Hematopoietic multipotent progenitor cell treated with erythropoietin and hydrocortisone succinate and interleukin-3 and kit ligand, for 15 days (in vitro differentiated cells): ENCODE measurements around the gene CFAP73.

Experiments
- DNase-seq: peaks from one replicate; pipeline ENCODE4 v3.0.0-alpha.2; 2015; ENCODE audit warnings: low spot score

CFAP73 gene

DNA sequence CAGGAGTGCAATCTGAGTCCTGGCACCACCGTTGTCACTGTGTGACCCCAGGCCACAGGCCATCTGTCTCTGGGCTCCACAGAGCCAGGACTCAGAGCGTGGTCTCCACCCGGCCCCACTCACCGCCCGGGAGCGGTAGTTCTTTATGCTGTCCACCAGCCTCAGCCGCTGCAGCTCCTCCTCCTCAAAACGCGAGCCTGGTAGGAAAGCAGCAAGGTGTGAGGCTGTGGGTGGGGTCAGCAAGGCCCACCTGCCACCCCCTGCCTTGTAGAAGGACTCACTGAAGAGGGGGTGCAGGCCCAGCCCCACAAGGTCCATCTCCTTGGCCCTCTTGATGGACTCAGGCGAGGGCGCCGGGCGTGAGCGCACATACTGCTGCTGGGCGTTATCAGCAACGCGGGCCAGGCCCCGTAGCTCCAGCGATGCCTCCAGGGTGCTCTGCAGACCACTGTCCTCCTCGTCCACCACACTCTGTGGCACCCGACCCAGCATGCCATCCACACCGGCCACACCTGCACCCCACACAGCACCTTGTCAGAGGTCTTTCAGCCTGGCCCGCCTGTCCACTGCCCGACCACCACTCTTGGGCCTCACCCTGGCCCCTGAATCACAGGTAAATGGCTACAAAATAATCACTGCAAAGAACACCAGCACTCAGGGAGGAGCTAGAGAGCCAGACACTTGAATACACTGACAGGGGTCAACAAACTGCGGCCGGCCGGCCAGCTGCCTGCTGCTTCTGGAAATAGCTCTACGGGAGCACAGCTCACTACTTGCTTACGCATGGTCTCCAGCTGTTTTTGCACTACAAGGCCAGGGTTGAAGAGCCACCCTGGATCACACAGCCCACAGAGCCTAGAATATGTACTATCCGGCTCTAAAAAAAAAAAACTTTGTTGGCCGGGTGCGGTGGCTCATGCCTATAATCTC is 16.3 kb downstream of the CFAP73 start:
- DNase-seq, result no peak

DNA sequence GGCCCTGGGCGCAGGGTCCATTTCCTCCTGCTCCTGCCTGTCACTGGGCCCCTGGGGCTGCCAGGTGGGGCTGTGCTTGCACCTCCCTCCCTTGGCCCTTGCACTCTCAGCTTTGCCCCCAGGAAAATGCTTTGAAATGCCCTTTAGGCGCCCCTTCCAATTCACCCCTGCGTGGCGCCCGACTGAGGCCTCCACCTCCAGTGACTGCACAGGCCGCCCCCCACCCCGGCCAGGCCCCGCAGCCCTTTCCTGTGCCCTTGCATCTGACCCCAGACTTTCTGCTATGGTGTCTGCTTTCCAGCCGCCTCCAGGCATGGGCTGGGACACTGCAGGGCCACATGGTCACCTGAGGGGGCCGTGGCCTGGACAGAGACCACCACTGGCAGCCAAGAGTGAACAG is 18.3 kb downstream of the CFAP73 start:
- no peak for DNase-seq

DNA sequence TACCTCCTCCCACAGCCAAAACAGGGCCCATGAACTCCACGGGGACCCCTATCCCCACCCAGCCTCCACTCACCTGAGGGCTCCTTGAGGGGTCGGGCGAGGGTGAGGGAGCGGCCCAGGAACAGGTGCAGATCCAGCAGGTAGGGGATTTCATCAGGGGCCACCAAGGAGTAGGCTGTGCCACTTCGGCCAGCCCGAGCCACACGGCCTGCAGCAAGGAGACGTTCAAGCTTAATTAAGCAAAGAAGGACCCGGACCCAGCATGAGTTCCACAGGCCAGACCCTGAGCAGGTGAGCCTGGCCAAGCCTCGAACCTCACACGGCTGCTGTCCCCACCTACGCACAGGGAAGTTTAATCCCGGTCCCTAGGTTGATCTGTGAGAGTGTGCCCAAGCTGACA is 20.2 kb downstream of the CFAP73 start:
- DNase-seq, result no peak

DNA sequence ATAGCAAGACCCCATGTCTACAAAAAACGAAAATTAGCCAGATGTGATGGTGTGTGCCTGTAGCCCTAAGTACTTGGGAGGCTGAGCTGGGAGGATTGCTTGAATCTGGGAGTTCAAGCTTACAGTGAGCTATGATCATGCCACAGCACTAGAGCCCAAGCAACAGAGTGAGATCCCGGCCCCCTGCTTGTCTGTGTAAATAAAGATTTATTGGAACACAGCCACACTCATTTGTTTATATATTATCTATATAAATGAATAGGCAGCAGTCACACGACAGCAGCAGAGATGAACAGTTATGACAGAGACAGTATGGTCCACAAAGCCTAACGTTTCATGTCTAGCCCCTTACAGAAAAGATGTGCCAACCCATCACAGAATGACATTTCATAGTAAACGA is 20.9 kb downstream of the CFAP73 start:
- DNase-seq, result no peak

DNA sequence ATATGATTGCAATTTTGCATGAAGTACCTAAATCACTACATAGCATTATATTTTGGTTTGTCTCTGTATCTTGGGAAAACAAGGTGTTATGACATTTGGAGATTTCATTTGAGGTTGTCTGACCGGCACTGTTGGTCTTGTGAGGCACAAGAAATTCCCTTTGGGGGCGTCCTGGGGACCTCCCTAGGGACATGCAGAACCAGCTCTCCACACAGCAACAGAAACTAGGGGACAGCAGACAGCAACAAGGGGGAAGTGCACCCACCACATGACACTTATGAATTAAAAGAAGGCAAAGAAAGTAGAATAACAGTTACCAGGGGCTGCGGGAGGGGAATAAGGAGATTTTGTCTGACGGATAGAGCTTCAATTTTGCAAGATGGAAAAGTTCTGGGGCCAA is 21.4 kb downstream of the CFAP73 start:
- DNase-seq, result no peak

DNA sequence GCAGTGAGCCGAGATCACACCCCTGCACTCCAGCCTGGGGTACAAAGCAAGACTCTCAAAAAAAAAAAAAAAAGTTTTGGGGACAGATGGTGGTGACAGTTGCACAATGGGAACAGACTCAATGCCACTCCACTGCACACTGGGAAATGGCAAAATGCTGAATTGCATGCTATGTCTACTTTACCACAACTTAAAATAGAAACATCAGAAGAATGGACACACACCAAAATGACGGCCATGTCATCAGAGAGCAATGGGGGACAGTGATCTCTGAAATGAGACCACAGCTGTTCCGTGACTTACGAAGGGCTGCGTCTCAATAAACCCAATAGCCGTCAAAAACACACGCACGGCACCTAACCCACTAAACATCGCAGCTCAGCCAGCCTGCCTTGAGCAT is 22.0 kb downstream of the CFAP73 start:
- no peak for DNase-seq

DNA sequence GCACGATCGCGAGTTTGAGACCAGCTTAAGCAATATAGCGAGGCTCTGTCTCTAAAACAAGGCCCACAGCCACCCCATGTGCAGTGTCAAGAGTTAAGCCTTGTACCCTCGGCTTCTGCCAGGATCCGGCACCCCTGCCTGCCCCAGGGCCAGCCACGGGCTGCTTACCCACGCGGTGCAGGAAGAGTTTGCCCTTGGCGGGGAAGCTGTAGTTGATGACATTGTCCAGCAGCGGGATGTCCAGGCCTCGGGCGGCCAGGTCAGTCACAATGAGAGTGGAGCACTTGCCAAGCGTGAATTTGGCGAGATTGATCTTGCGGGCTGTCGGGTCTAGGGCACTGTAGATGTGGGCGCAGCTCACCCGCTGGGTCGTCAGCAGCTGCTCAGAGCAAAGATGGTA is 22.7 kb downstream of the CFAP73 start:
- DNase-seq, result no peak

DNA sequence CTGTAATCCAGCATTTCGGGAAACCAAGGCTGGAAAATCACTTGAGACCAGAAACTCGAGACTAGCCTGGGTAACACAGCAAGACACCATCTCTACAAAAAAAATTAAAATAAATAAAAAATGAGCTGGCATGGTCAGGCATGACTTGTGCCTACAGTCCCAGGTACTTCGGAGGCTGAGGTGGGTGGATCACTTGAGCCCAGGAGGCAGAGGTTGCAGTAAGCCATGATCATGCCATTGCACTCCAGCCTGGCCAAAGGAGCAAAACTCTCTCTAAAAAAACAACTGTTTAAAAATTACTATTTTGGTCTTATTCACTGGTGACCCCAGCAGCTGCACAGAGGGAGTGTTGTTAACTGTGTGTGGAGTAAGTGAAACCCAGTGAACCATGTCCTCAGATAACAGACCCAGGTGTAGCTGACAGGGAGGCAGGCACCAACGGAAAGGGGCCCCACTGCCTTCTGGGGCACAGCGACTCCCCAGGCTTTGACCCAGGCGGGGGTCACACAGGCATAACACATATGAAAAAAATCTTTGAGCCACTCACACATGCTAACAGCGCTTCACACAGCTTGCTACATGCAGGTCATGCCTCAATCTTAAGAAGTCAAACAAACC is 23.7 kb downstream of the CFAP73 start:
- no peak for DNase-seq

DNA sequence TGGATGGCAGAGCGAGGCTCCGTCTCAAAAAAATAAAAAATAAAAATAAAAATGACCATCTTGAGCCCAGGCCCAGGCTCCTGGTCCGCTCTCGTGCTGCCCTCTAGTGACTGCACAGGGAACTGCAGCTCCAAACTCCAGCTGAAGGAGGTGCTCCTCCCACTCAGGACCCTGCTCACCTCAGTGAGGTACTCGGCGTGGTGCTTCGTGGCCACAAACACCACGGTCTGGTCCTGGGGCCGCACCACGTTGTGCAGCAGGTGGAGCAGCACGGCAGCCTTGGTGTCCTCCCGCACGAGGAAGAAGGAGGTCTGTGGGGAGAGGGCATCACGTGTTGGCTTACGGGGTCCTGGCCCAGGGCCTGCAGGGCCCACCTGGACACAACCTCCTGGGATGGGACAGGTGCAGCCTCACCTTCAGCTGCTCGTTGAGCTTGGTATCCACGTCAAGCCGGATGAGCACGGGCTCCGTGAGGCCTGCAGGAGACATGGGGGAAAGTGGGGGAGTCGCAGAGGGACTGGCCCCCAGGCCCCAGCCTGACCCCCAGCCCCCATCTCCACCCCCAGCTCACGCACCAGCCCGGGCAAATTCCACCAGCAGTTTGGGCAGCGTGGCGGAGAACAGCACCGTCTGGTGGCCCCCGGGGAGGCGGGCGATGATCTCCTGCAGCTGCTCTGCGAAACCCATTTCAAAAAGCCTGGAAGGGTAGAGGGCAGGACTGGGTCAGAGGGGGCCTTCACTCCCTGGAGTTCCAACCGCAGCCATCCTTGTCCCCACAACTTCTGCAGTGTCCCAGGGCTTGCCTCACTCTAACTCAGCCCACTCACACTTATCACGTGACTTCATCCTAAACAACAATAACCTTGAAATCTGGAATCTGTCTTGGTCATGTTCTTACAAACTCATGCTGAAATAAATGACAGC is 25.2 kb downstream of the CFAP73 start:
- DNase-seq, result peak; percentile 79

DNA sequence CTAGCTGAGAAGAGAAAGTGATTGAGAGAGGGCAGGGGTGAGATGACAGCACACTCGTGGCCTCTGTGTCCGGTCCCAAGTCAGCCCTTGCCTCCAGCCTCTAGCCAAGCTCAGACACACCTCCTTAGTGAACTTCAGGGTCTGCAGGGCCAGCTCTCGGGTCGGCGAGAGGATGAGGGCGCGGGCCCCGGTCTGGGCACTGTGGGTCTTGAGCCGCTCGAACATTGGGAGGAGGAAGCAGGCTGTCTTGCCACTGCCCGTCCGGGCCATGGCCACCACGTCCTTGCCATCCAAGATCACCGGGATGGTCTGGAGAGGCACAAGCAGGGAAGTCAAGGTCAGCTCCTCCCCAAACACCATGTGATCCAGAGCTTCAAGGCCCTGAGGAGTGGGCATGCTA is 29.5 kb downstream of the CFAP73 start:
- no peak for DNase-seq

DNA sequence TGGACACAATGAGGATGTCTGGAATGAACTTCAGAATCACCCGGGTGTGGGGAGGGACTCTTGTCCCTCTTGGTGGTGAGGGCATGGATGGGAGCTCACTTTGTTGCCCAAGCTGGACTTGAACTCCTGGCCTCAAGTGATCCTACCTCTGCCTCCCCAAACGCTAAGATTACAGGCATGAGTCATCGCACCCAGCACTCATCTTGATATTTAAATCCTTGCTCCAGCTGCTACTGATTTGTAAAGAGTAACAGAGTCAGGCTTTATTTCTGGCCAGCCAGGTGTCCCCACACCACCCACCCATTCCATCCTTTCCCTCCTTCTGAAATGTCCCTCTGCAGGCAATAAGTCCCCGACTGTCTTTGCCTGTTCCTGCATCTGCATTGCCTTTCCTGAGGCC is 30.8 kb downstream of the CFAP73 start:
- no peak for DNase-seq

DNA sequence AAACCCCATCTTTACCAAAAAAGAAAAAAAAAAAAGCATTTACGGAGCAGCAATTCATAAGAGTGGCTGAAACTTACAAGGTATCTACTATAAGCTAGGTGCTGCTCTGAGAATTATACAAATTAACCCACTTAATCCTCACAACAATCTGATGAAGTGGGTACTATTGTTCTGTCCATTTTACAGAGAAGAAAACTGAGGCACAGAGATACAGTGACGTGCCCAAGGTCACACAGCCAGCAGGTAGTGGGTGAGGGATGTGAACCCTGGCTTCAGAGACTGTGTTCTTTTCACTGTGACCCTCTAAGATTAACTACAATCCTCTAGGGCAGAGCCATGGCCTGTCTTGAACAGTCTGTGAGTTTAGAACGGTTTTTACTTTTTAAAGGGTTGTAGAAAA is 32.5 kb downstream of the CFAP73 start:
- no peak for DNase-seq

DNA sequence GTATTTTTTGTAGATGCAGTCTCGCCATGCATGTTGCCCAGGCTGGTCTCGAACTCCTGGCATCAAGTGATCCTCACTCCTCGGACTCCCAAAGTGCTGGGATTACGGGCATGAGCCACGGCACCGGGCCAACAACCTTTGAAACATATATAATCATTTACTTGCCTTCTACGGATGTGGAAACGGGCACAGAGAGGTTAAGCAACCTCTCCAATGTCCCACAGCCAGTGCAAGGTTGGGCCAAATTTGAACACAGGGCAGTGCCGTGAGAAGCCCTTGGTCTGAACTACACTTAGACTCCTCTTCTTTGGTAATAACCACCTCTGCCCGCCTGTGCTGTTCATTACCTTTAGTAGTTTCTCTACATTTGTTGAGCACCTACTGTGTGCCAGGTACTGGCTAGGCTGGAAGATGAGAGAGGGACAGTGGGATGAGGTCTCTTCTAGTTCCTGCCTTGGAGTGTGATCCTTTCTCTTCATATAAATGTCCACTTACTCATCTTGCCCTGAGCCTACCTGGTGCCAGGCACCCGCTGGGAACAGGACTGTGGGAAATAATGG is 33.6 kb downstream of the CFAP73 start:
- DNase-seq, result no peak

DNA sequence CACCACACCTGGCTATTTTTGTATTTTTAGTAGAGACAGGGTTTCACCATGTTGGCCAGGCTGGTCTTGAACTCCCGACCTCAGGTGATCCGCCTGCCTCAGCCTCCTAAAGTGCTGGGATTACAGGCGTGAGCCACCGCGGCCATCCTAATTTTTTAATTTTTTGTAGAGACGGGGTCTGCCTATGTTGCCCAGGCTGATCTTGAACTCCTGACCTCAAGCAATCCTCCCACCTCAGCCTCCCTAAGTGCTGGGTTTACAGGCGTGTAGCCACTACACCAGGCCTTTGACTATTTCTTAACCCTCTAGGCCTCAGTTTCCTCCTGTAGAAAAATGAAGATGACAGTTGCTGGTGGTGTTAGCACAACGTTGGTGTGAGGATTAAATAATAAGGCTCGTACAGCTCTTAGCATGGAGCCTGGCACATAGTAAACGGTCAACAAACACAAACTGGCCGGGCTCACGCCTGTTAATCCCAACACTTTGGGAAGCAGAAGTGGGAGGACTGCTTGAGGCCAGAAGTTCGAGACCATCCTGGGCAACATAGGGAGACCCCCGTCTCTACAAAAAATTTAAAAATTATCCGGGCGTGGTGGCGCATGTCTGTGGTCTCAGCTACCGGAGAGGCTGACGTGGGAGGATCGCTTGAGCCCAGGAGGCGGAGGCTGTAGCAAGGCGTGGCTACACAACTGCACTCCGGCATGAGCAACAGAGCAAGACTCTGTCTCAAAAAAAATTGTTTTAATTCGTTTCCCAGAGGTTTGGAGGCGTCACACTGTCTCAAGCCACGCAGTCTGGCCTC is 34.8 kb downstream of the CFAP73 start:
- no peak for DNase-seq

DNA sequence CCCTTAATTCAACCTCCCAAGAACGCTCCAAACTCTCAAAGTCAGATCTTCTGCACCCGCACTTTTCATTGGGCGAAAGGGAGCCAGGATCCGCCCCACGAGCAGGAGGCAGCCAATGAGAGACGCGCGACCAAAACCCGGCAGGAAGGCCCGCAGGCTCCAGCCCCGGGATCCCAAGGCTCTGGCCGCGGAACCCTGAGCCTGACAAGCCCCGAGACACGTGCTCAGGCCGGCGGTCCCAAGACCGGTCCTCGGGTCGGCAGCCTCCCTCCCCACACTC is 35.3 kb downstream of the CFAP73 start:
- DNase-seq, result peak; percentile 92

DNA sequence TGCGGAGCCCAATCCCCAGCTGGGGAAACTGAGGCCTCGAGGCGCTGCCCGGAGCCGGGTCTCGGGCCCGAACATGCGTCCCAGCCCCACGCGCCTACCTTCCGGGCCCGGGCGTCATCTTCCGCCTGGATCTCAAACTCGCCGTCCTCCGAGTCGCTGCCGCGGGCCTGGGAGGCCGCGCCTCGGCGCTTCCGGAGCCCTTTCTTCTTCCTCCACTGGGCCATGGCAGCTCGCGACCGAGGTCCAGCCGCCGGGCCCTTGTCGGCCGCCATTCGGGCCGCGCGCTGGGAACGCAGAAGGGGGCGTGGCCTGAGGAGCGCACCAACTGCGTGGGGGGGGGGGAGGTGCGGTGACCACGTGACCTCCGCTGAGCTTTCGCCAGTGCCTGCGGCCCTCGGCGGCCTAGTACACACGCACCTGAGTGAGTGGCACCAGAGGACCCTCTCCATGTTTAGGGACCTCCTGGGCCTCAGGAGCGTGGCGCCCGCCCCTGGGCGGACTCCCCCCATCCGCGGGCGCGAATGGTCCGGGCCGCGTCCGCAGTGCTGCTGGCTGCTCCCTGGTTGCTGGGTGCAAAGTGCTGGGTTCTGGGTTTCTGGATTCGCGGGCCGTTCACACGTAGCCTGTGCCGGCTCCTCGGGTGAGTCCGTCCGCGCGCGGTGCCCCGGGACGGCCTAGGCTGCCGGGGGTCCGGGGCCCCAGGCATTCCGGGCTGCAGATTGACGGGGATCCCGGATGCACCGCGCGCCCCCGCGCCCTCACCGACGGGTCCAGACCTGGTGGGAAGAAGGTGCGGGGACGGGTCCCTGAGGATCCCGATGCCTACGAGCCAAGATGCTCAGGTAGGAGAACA is 35.9 kb downstream of the CFAP73 start, which contains the start of the genes DDX54 and RITA1:
TSS of gene DDX54 (minus strand) at position 299 of the 853 bp plus-strand sequence. CDS start at position 272, 27 bp downstream.
TSS of gene RITA1 (plus strand) at position 542 of the 853 bp plus-strand sequence. CDS start 1,026 bp downstream, outside the sequence.
- peak; percentile 83 for DNase-seq

DNA sequence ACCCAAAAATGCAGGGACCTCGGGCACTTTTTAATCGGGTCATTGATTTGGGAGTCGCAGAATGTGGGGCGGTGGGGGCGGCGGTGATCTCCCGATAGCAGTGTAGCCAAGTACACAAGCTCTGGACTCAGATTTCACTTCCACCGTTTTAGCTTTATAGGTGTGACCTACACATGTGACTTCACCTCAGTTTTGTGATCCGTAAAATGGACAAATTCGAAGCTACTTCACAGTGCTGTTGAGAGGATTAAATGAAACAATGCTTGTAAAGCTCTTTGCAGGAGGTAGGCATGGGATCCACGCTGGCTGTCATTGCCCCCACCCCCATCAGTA is 36.5 kb downstream of the CFAP73 start:
- no peak for DNase-seq

DNA sequence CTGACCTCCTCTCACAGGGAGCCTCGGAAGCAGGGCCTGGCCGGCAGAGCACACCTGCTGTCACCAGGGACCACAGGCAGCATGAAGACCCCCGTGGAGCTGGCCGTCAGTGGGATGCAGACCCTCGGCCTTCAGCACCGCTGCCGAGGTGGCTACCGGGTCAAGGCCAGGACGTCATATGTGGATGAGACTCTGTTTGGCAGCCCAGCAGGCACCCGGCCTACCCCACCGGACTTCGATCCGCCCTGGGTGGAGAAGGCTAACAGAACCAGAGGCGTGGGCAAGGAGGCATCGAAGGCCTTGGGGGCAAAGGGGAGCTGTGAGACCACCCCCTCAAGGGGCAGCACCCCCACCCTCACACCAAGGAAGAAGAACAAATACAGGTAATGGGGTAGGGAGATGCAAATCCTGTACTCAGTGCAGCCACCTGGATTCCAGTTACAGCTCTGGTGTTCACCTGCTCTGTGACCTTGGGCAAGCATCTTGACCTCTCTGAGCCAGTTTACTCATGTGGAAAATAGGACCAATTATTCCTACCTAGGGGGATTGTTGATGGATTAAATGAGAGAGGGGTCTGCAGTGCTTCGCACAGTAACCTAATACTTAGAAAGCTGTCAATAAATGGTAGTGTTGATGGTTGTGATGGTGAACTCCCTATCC is 37.3 kb downstream of the CFAP73 start:
- no peak for DNase-seq

DNA sequence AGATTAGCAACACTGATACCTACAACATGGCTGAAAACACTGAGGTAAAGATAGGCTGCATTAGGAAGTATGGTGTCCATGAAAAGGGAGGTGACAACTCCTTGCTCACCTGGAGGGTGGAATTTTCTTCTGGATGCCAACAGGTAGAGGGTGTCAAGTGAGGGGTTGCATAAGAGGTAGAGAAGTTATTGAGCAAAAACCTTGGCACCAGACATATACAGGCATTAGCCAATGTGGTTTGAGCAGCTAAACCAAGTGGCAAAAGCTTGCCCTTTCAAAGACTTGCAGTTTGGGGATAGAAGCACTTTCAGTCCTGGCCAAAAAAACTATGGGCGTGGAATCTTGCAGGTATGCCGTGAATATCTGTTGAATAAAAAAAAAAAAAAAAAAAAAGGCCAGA is 39.8 kb downstream of the CFAP73 start:
- DNase-seq, result no peak

DNA sequence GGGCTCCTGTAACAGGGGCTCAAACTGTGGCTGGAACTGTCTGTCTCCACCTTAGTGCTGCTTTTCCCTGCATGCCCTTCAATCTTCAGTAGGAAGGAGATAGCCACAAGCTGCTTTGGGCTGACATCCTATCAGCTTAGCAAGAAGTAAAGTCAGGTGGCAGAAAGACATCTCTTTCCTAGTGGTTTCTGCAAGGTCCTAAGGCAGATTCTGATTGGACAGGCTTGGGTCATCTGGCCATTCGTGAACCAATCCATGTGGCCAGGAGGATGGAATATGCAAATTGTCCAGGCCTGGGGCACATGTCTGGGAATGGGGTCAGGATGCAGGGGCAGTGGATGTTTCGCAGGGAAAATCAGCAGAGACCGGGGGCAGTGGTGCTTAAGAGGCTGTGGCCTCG is 41.2 kb downstream of the CFAP73 start:
- DNase-seq, result peak; percentile 75
